ENCODE measurements around the gene ING5. TPM values are rescaled to one million over a fixed set of nuclear protein-coding genes. Genes with fewer than 3 reads are reported as not detected.

ING5 gene
- total RNA-seq, 1 experiment from 2014 or later, result 32.1 TPM

DNA sequence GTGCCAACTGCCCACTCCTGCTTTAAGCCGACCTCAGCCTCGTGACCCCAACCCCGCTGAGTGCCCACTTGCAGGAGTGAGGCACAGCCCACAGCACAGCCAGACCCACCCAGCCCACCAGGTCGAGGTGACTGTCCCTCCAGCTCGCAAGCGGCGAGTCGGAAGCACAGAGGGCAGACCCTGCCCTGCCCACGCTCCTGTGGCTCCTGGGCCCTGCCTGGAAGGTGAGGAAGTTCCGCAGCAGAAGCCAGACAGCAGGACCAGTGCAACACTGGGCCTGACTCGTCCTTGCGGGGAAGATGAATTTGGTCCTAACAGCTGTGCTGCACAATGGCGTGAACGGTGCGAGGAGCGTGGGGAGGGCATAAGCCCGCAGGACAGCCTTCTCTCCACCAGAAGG lies 25.2 kb upstream of the ING5 start:
- H3K9me2 ChIP-seq (replicated peaks; ENCODE audit: low read length), result no peaks in the 10 kb centered on the region
- no peaks in the 10 kb centered on the region for H3K9me3 ChIP-seq (ENCODE audit: low read length)
- H3K36me3 ChIP-seq (ENCODE audit: low read depth, low read length), result peaks cover 13% of the 10 kb centered on the region
- no peaks in the 10 kb centered on the region for H3K27me3 ChIP-seq (ENCODE audit: low read length)
- DNase-seq, result no peak
- no peak overlapping the region for H3K4me3 ChIP-seq (ENCODE audit: low read length)
- H3F3A ChIP-seq (ENCODE audit: low read length, unreplicated experiment), result no peaks in the 10 kb centered on the region
- H3K9ac ChIP-seq (ENCODE audit: low read length), result no peak overlapping the region
- intact Hi-C loops (cut with micrococcal nuclease), result no loop called here
- peaks cover 16% of the 10 kb centered on the region for H3K79me2 ChIP-seq (ENCODE audit: low read length)
- no peak for ATAC-seq
- no peak overlapping the region for H2AFZ ChIP-seq (ENCODE audit: low read length)
- H3K4me2 ChIP-seq (ENCODE audit: low read length), result no peak overlapping the region
- no peaks in the 10 kb centered on the region for H4K20me1 ChIP-seq (ENCODE audit: low read length)
- no peak overlapping the region for H3K27ac ChIP-seq (ENCODE audit: low read length)
- TF ChIP-seq, protein P1, sequence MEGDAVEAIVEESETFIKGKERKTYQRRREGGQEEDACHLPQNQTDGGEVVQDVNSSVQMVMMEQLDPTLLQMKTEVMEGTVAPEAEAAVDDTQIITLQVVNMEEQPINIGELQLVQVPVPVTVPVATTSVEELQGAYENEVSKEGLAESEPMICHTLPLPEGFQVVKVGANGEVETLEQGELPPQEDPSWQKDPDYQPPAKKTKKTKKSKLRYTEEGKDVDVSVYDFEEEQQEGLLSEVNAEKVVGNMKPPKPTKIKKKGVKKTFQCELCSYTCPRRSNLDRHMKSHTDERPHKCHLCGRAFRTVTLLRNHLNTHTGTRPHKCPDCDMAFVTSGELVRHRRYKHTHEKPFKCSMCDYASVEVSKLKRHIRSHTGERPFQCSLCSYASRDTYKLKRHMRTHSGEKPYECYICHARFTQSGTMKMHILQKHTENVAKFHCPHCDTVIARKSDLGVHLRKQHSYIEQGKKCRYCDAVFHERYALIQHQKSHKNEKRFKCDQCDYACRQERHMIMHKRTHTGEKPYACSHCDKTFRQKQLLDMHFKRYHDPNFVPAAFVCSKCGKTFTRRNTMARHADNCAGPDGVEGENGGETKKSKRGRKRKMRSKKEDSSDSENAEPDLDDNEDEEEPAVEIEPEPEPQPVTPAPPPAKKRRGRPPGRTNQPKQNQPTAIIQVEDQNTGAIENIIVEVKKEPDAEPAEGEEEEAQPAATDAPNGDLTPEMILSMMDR (conservative IDR thresholded peaks at IDR 0.05; ENCODE audit: low read depth, low read length), result no peak
- TF ChIP-seq EZH2 (IDR thresholded peaks at IDR 0.05; ENCODE audit: low read length, unreplicated experiment), result no peak
- TF ChIP-seq EZH2phosphoT487 (IDR thresholded peaks at IDR 0.05; ENCODE audit: borderline replicate concordance, low read length), result no peak
- ChIA-PET CTCF (no interaction called here), POLR2A (ENCODE audit: unreplicated experiment) (no interaction called here)
- peaks cover 12% of the 10 kb centered on the region for H3K4me1 ChIP-seq (ENCODE audit: insufficient read depth, low read length)
- no TSS peak for BruUV-seq (replicated peaks)

DNA sequence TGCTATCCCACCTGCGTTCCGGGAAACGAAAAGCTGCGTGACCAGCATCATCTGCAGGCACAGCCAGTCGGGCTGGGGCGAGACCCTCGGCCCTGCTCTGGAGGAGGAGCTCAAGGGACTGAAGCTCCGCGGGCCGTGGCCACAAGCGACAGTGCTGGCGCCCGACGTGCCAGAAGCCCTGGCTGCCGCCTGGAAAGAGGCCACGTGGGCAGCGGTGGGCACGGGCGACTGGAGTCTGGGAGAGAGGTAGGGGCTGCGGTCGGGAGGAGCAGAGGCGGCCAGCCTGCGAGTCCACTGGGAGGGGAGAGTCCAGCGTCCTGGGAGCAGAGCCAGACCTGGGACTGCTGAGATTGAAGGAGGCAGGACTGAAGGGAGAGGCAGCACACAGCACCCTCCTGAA lies 24.4 kb upstream of the ING5 start:
- no peak overlapping the region for H3K4me3 ChIP-seq (ENCODE audit: low read length)
- no peak overlapping the region for H3K9ac ChIP-seq (ENCODE audit: low read length)
- H3K79me2 ChIP-seq (ENCODE audit: low read length), result peaks cover 22% of the 10 kb centered on the region
- peaks cover 19% of the 10 kb centered on the region for H3K36me3 ChIP-seq (ENCODE audit: low read depth, low read length)
- no peaks in the 10 kb centered on the region for H3K9me2 ChIP-seq (replicated peaks; ENCODE audit: low read length)
- no TSS peak for BruUV-seq (replicated peaks)
- CTCF ChIA-PET, result no interaction called here
- intact Hi-C loops (cut with micrococcal nuclease), result no loop called here
- H3K27ac ChIP-seq (ENCODE audit: low read length), result no peak overlapping the region
- H4K20me1 ChIP-seq (ENCODE audit: low read length), result no peaks in the 10 kb centered on the region
- no peak overlapping the region for H3K4me2 ChIP-seq (ENCODE audit: low read length)
- no peaks in the 10 kb centered on the region for H3K27me3 ChIP-seq (ENCODE audit: low read length)
- no peaks in the 10 kb centered on the region for H3F3A ChIP-seq (ENCODE audit: low read length, unreplicated experiment)
- no peak for DNase-seq
- POLR2A ChIA-PET (ENCODE audit: unreplicated experiment), result no interaction called here
- H3K9me3 ChIP-seq (ENCODE audit: low read length), result no peaks in the 10 kb centered on the region
- H2AFZ ChIP-seq (ENCODE audit: low read length), result no peak overlapping the region
- TF ChIP-seq EZH2 (IDR thresholded peaks at IDR 0.05; ENCODE audit: low read length, unreplicated experiment) (no peak), EZH2phosphoT487 (IDR thresholded peaks at IDR 0.05; ENCODE audit: borderline replicate concordance, low read length) (no peak)
- TF ChIP-seq, protein P1 (conservative IDR thresholded peaks at IDR 0.05; ENCODE audit: low read depth, low read length), result no peak
- H3K4me1 ChIP-seq (ENCODE audit: insufficient read depth, low read length), result peaks cover 18% of the 10 kb centered on the region
- no peak for ATAC-seq

DNA sequence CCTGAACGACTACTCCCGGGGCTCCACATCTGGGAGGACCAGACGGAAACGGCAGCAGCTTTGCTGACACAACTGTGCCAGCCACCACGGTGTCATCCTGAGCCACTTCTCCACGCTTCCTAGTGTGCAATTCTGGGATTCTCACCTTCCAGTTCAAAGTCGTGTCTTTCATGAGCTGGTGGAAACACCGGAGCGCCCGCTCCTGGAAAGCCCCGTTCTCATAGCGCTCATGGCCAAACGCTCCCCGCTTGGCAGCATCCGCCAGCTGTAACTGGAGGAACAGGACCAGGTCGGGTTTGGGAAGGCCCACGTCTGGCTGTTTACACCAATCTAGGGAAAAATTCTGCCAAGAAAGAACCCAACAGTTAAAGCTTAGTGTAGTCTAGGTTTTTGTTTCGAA lies 23.5 kb upstream of the ING5 start:
- no peak overlapping the region for H2AFZ ChIP-seq (ENCODE audit: low read length)
- peaks cover 18% of the 10 kb centered on the region for H3K4me1 ChIP-seq (ENCODE audit: insufficient read depth, low read length)
- H3K36me3 ChIP-seq (ENCODE audit: low read depth, low read length), result peaks cover 25% of the 10 kb centered on the region
- H3K4me3 ChIP-seq (ENCODE audit: low read length), result no peak overlapping the region
- no peaks in the 10 kb centered on the region for H3K9me3 ChIP-seq (ENCODE audit: low read length)
- H3K27ac ChIP-seq (ENCODE audit: low read length), result no peak overlapping the region
- no peak for DNase-seq
- ChIA-PET CTCF (no interaction called here), POLR2A (ENCODE audit: unreplicated experiment) (no interaction called here)
- intact Hi-C loops (cut with micrococcal nuclease), result no loop called here
- H3F3A ChIP-seq (ENCODE audit: low read length, unreplicated experiment), result no peaks in the 10 kb centered on the region
- no peak for ATAC-seq
- H3K4me2 ChIP-seq (ENCODE audit: low read length), result no peak overlapping the region
- no peaks in the 10 kb centered on the region for H4K20me1 ChIP-seq (ENCODE audit: low read length)
- no TSS peak for BruUV-seq (replicated peaks)
- no peak overlapping the region for H3K9ac ChIP-seq (ENCODE audit: low read length)
- H3K27me3 ChIP-seq (ENCODE audit: low read length), result no peaks in the 10 kb centered on the region
- no peaks in the 10 kb centered on the region for H3K9me2 ChIP-seq (replicated peaks; ENCODE audit: low read length)
- peaks cover 31% of the 10 kb centered on the region for H3K79me2 ChIP-seq (ENCODE audit: low read length)
- TF ChIP-seq, protein P1 (conservative IDR thresholded peaks at IDR 0.05; ENCODE audit: low read depth, low read length), result no peak
- no peak for TF ChIP-seq EZH2phosphoT487 (IDR thresholded peaks at IDR 0.05; ENCODE audit: borderline replicate concordance, low read length)

Data from PC-3 (cell line).